RWPE1 (cell line): ENCODE data around the gene CCNY.

Source experiments
- CTCF ChIA-PET: fragments of 350-600 bp; sonication (Branson Sonifier 250); formaldehyde crosslinking; extraction: SDS; loops from one replicate; lab custom pipeline; 2021; lab: Yijun Ruan, JAX
- POLR2A ChIA-PET: fragments of 400-600 bp; formaldehyde crosslinking; extraction: SDS; loops from one replicate; lab custom pipeline; 2020; ENCODE audit warnings: antibody characterized with exemption; ENCODE audit not compliant: low non-redundant PET; lab: Yijun Ruan, JAX
- DNase-seq: peaks from one replicate; pipeline ENCODE4 v3.0.0; 2012; ENCODE audit warnings: low spot score
- H3K27ac ChIP-seq: fragments of 450-650 bp; 2 replicates; pipeline ENCODE4 v1.5.1; 2017
- CTCF ChIP-seq: fragments of 450-650 bp; conservative IDR thresholded peaks from 2 replicates; pipeline ENCODE4 v1.5.1; 2017; ENCODE audit warnings: low read depth, mild to moderate bottlenecking

The CCNY gene

GRCh38 chr10:35458500-35459448 is 122.5 kb downstream of the CCNY start:
- no peak for DNase-seq
- H3K27ac ChIP-seq, result no peak overlapping the region
- ChIA-PET CTCF (interaction anchor here (0.5 kb wide), 1 partner anchor 1151 kb away, joined by 4 read pairs; no protein-coding TSS in a partner anchor), POLR2A (no interaction called here)
- no peak for TF ChIP-seq CTCF

- CTCF ChIA-PET, result interaction anchor here (0.5 kb wide), 1 partner anchor 1150 kb away, joined by 4 read pairs; no protein-coding TSS in a partner anchor
- no peak overlapping the region for H3K27ac ChIP-seq
- DNase-seq, result no peak
- no peak for TF ChIP-seq CTCF
- POLR2A ChIA-PET, result no interaction called here
These were observed 123.1 kb downstream of the CCNY start for GRCh38 chr10:35459449-35459847.

GRCh38 chr10:35460852-35461460 is 124.6 kb downstream of the CCNY start:
- POLR2A ChIA-PET, result no interaction called here
- H3K27ac ChIP-seq, result no peak overlapping the region
- no peak for DNase-seq
- no peak for TF ChIP-seq CTCF
- CTCF ChIA-PET, result interaction anchor here (0.6 kb wide), 1 partner anchor 1370 kb away, joined by 3 read pairs; no protein-coding TSS in a partner anchor

GRCh38 chr10:35462491-35462934 is 126.2 kb downstream of the CCNY start:
- no peak for DNase-seq
- CTCF ChIA-PET, result no interaction called here
- no peak for TF ChIP-seq CTCF
- POLR2A ChIA-PET, result no interaction called here
- H3K27ac ChIP-seq, result no peak overlapping the region

- H3K27ac ChIP-seq, result no peak overlapping the region
- no peak for DNase-seq
- no peak for TF ChIP-seq CTCF
- ChIA-PET POLR2A (no interaction called here), CTCF (interaction anchor here (0.6 kb wide), 1 partner anchor 139 kb away, joined by 3 read pairs; no protein-coding TSS in a partner anchor)
These were observed 127.0 kb downstream of the CCNY start for GRCh38 chr10:35463105-35463867.

GRCh38 chr10:35463878-35464277 is 127.6 kb downstream of the CCNY start:
- ChIA-PET CTCF (interaction anchor here (0.6 kb wide), 1 partner anchor 140 kb away, joined by 3 read pairs; no protein-coding TSS in a partner anchor), POLR2A (no interaction called here)
- no peak for DNase-seq
- TF ChIP-seq CTCF, result no peak
- no peak overlapping the region for H3K27ac ChIP-seq
